Measurements from ENCODE around the gene ASTN1.
"Not testable (repeated sequence)": the region's sequence is repeated elsewhere in the genome, so short reads cannot be mapped to it uniquely, and the experiment has no call there.

ASTN1 gene

GRCh38 chr1:177103005-177103852 lies 61.3 kb downstream of the ASTN1 start:
- Mint-ChIP-seq H3K9me3 (peaks cover 6% of the 10 kb centered on the region), H3K27ac (no peak overlapping the region), H3K36me3 (ENCODE audit: low read depth) (no peaks in the 10 kb centered on the region), H3K4me1 (ENCODE audit: low read depth) (no peaks in the 10 kb centered on the region), H3K4me3 (no peak overlapping the region), H3K27me3 (peaks cover 4% of the 10 kb centered on the region)

DNA sequence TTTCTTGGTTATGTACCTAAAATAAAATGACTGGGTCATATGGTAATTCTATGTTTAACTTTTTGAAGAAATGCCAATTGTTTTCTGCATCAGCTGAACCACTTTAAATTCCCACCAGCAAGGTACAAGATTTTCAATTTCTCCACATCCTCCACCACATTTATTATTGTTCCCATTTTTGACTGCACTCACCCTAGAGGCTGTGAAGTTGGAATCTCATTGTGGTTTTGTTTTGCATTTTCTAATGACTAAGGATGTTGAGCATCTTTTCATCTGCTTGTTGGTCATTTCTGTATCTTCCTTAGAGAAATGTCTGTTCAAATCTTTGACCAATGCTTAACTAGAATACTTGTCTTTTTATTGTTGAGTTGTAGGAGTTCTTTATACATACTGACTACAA lies 72.5 kb downstream of the ASTN1 start:
- Mint-ChIP-seq H3K4me1 (ENCODE audit: low read depth) (no peaks in the 10 kb centered on the region), H3K27me3 (no peaks in the 10 kb centered on the region), H3K36me3 (ENCODE audit: low read depth) (no peaks in the 10 kb centered on the region), H3K9me3 (peaks cover 9% of the 10 kb centered on the region), H3K27ac (no peak overlapping the region), H3K4me3 (no peak overlapping the region)

- no peaks in the 10 kb centered on the region for H3K4me1 Mint-ChIP-seq (ENCODE audit: low read depth)
- H3K27me3 Mint-ChIP-seq: no peaks in the 10 kb centered on the region
- no peak overlapping the region for H3K4me3 Mint-ChIP-seq
- H3K9me3 Mint-ChIP-seq: peaks cover 1% of the 10 kb centered on the region
- H3K36me3 Mint-ChIP-seq (ENCODE audit: low read depth): no peaks in the 10 kb centered on the region
- no peak overlapping the region for H3K27ac Mint-ChIP-seq
These were observed 73.5 kb downstream of the ASTN1 start for GRCh38 chr1:177091040-177091439.

- Mint-ChIP-seq H3K4me1 (ENCODE audit: low read depth) (no peaks in the 10 kb centered on the region), H3K27me3 (no peaks in the 10 kb centered on the region), H3K36me3 (ENCODE audit: low read depth) (no peaks in the 10 kb centered on the region), H3K9me3 (no peaks in the 10 kb centered on the region), H3K4me3 (no peak overlapping the region), H3K27ac (no peak overlapping the region)
These were observed 75.5 kb downstream of the ASTN1 start for GRCh38 chr1:177088966-177089365.

- Mint-ChIP-seq H3K4me1 (ENCODE audit: low read depth) (no peaks in the 10 kb centered on the region), H3K36me3 (ENCODE audit: low read depth) (no peaks in the 10 kb centered on the region), H3K27me3 (no peaks in the 10 kb centered on the region), H3K4me3 (no peak overlapping the region), H3K9me3 (peaks cover 6% of the 10 kb centered on the region), H3K27ac (no peak overlapping the region)
These were observed 81.4 kb downstream of the ASTN1 start for GRCh38 chr1:177082855-177083693.

DNA sequence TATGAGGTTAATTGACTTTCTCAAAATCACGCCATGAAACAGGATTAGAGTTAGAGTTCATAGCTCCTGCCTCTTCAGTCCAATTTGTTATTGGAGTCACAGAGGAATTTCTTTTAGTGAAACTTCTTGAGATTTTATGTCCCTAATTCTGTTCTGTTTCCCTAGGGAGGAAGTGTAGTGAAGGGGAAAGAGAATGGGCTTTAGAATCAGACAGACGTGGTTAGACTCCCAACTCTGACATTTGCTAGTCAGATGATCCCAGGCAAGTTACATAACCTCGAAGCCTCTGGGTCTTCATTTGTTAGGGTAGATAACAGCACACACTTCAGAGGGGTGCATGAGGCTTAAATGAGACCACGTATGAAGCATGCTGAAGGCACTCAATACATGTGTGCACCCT lies 83.9 kb downstream of the ASTN1 start:
- Mint-ChIP-seq H3K36me3 (ENCODE audit: low read depth) (no peaks in the 10 kb centered on the region), H3K4me3 (no peak overlapping the region), H3K4me1 (ENCODE audit: low read depth) (no peaks in the 10 kb centered on the region), H3K27ac (no peak overlapping the region), H3K27me3 (no peaks in the 10 kb centered on the region), H3K9me3 (peaks cover 6% of the 10 kb centered on the region)

DNA sequence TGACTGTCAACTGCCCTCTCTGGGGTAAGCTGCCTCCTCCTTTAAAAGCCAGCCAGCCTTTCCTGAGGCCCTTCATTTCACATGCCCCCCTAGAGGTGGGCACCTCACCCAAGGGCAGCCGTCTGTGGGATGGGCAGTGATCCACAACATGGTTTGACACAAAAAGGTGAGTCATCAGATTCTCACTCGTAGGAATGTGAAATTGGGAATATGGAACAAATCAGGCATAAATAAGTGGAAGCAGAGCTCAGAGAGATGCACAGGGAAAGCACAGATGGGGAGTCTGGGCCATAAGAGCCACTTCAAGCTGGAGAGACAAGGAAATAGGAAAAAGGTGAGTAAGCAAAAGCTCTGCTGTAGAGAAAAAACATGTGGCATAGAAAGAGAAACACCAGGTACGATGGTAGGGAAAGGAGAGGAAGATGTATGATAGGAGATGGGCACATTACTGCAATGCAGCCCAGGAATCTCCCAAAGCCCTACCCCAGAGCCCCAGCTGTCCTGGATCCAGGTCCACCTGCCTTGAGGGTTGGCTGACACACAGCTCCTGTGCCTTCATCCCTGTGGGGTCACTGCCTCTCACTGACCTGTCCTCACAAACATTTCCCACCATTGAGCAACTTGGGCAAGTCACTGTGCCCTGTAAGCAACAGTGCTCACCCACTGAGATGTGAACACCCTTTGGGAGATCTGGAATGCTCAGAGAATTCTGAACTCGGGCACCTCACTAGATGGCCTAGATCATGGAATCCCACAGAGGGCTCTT lies 86.6 kb downstream of the ASTN1 start:
- Mint-ChIP-seq H3K36me3 (ENCODE audit: low read depth) (no peaks in the 10 kb centered on the region), H3K4me1 (ENCODE audit: low read depth) (no peaks in the 10 kb centered on the region), H3K27ac (no peak overlapping the region), H3K9me3 (peaks cover 6% of the 10 kb centered on the region), H3K4me3 (no peak overlapping the region), H3K27me3 (no peaks in the 10 kb centered on the region)

- H3K27ac Mint-ChIP-seq: no peak overlapping the region
- no peak overlapping the region for H3K4me3 Mint-ChIP-seq
- H3K27me3 Mint-ChIP-seq: no peaks in the 10 kb centered on the region
- H3K4me1 Mint-ChIP-seq (ENCODE audit: low read depth): no peaks in the 10 kb centered on the region
- H3K9me3 Mint-ChIP-seq: peaks cover 6% of the 10 kb centered on the region
- H3K36me3 Mint-ChIP-seq (ENCODE audit: low read depth): no peaks in the 10 kb centered on the region
These were observed 87.5 kb downstream of the ASTN1 start for GRCh38 chr1:177077006-177077405.

DNA sequence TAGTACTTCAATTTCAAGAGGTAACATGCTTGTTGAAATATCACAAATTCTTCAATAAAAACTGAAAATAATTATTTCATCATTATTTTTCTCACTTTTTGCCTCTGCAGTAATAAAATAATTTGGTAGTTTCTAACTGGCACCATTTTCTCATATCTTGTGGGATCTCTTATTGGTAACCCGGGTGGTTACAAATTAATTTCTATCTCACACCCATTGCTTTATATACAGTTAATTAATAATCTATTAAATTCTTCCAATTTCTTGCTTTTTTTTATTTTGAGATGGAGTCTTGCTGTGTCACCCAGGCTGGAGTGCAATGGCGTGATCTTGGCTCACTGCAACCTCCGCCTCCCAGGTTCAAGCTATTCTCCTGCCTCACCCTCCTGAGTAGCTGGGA lies 89.7 kb downstream of the ASTN1 start:
- H3K4me3 Mint-ChIP-seq: not testable (repeated sequence)

DNA sequence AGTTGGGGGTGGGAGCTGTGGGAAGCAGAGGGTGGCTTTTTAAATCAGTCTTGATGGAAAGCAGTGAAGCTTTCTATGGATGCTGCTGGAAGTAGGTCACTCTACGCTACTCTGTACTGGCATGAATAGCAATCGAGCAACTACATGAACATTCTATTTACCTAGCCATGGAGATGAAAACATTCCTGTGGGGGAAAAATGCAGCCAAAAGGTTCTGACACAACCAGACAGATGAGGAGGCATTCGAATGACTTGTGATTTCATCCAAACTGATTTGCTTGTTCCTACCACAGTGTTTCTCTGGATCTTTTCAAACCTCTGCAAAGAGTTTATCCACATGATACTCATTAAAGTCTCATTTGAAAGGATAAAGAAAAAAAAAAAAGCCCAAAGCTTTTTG lies 95.0 kb downstream of the ASTN1 start:
- Mint-ChIP-seq H3K27ac (no peak overlapping the region), H3K36me3 (ENCODE audit: low read depth) (no peaks in the 10 kb centered on the region), H3K9me3 (no peaks in the 10 kb centered on the region), H3K27me3 (no peaks in the 10 kb centered on the region), H3K4me1 (ENCODE audit: low read depth) (no peaks in the 10 kb centered on the region), H3K4me3 (no peak overlapping the region)

More for the DNA sequence above, 89.7 kb downstream of the ASTN1 start:
- not testable (repeated sequence) for H3K36me3 Mint-ChIP-seq (ENCODE audit: low read depth); H3K27me3 Mint-ChIP-seq; H3K27ac Mint-ChIP-seq; H3K4me1 Mint-ChIP-seq (ENCODE audit: low read depth); H3K9me3 Mint-ChIP-seq

DNA sequence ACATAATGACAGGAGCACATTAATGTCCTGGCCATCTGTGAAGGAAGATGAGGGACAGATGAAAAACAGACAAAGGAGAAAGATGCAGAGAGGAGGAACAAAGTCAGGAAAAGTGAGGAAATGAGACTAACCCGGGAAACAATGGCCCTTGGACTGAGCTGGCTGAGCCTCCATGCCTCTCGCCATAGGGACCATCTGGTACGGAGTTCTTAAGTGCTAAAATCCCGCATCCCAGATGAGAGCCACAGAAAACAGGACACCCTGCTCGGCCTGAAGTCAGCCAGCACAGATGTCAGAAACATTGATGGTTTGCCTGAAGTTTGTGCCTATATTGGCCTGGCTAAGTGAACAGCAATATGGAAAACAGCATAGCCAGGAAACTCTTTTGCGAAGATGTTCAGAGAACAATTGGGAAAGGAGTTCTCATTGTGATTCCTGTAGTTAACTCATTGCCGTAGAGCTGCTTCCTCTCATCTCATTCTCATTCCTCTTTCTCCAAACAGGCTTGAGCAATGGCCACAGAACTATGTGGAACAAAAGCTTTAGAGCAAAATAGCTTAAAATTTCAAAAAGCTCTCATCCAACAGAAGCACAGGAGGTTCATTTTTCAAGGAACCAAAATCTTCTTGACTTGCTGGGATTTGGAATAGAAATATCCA lies 96.6 kb downstream of the ASTN1 start:
- no peak overlapping the region for H3K4me3 Mint-ChIP-seq
- H3K36me3 Mint-ChIP-seq (ENCODE audit: low read depth): no peaks in the 10 kb centered on the region
- no peaks in the 10 kb centered on the region for H3K4me1 Mint-ChIP-seq (ENCODE audit: low read depth)
- no peaks in the 10 kb centered on the region for H3K27me3 Mint-ChIP-seq
- no peaks in the 10 kb centered on the region for H3K9me3 Mint-ChIP-seq
- H3K27ac Mint-ChIP-seq: no peak overlapping the region

GRCh38 chr1:177065430-177065829 lies 99.1 kb downstream of the ASTN1 start:
- Mint-ChIP-seq H3K36me3 (ENCODE audit: low read depth) (no peaks in the 10 kb centered on the region), H3K9me3 (no peaks in the 10 kb centered on the region), H3K4me3 (no peak overlapping the region), H3K27me3 (no peaks in the 10 kb centered on the region), H3K27ac (no peak overlapping the region), H3K4me1 (ENCODE audit: low read depth) (no peaks in the 10 kb centered on the region)

- Mint-ChIP-seq H3K4me1 (ENCODE audit: low read depth) (no peaks in the 10 kb centered on the region), H3K27me3 (no peaks in the 10 kb centered on the region), H3K4me3 (no peak overlapping the region), H3K36me3 (ENCODE audit: low read depth) (no peaks in the 10 kb centered on the region), H3K9me3 (no peaks in the 10 kb centered on the region), H3K27ac (no peak overlapping the region)
These were observed 100.9 kb downstream of the ASTN1 start for GRCh38 chr1:177063648-177064047.

DNA sequence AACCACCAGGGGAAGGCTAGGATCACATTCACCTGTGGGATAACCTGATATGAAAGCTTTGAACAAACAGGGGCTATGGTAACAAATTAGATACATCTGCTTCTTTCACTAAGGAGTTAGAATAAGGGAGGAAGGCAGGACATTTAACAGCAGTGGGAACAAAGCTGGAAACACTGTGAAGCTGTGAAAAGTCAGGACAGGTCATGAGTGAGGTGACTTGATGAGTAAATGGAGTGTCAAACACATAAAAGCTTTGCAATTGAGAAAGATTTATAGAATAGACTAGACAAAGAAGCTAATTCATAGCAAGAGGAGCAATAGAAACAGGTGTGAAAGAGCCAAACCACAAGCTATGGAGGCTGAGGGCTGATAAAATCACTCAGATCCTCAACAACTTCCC lies 110.0 kb downstream of the ASTN1 start:
- no peak overlapping the region for H3K4me3 Mint-ChIP-seq
- no peaks in the 10 kb centered on the region for H3K27me3 Mint-ChIP-seq
- H3K36me3 Mint-ChIP-seq (ENCODE audit: low read depth): no peaks in the 10 kb centered on the region
- no peak overlapping the region for H3K27ac Mint-ChIP-seq
- peaks cover 4% of the 10 kb centered on the region for H3K9me3 Mint-ChIP-seq
- H3K4me1 Mint-ChIP-seq (ENCODE audit: low read depth): no peaks in the 10 kb centered on the region
